CD8-positive, alpha-beta memory T cell (primary cell): ENCODE data around the gene ENTHD1. TPM values are rescaled to one million over a fixed set of nuclear protein-coding genes. Genes with fewer than 3 reads are reported as not detected.

Source experiments
- CTCF ChIA-PET: fragments of 350-600 bp; sonication (Branson Sonifier 250); formaldehyde crosslinking; loops from one replicate; lab custom pipeline; 2021; ENCODE audit warnings: antibody characterized with exemption; lab: Charles Lee
- POLR2A ChIA-PET: fragments of 350-600 bp; sonication (Branson Sonifier 250); formaldehyde crosslinking; loops from one replicate; lab custom pipeline; 2021; ENCODE audit warnings: antibody characterized with exemption; lab: Charles Lee
- DNase-seq, 5 donors: peaks; one replicate each; pipeline versions ENCODE4 v3.0.0 to v3.0.0-alpha.2; 2020 to 2022; ENCODE audit warnings: mixed read lengths in 1 of 5
- H3K27ac ChIP-seq: one replicate; pipeline ENCODE4 v1.7.0; 2013; ENCODE audit warnings: low read depth, mild to moderate bottlenecking, low read length, moderate library complexity
- H3K27me3 ChIP-seq: 2 replicates; pipeline ENCODE4 v1.7.0; 2013; ENCODE audit warnings: low read length, mild to moderate bottlenecking; ENCODE audit not compliant: insufficient read depth, poor library complexity, severe bottlenecking
- H3K36me3 ChIP-seq: 2 replicates; pipeline ENCODE4 v1.7.0; 2013; ENCODE audit warnings: mild to moderate bottlenecking, low read length, moderate library complexity; ENCODE audit not compliant: insufficient read depth
- H3K4me1 ChIP-seq: 2 replicates; pipeline ENCODE4 v1.7.0; 2013; ENCODE audit warnings: mild to moderate bottlenecking, low read length, moderate library complexity; ENCODE audit not compliant: insufficient read depth
- H3K4me3 ChIP-seq: 2 replicates; pipeline ENCODE4 v1.7.0; 2013; ENCODE audit warnings: mild to moderate bottlenecking, low read length
- H3K9me3 ChIP-seq: 2 replicates; pipeline ENCODE4 v1.7.0; 2013; ENCODE audit warnings: mild to moderate bottlenecking, low read length
- H3K27ac Mint-ChIP-seq, 8 donors: one replicate each; pipeline ENCODE4 v1.8.0; 2020 to 2021; ENCODE audit warnings: mixed read lengths in 8 of 8, mild to moderate bottlenecking in 6 of 8, inconsistent platforms in 3 of 8, moderate library complexity in 3 of 8
- H3K27me3 Mint-ChIP-seq, 2 donors: one replicate each; pipeline ENCODE4 v1.8.0; 2020 to 2021; ENCODE audit warnings: mixed read lengths in 2 of 2, mild to moderate bottlenecking in 1 of 2, moderate library complexity in 1 of 2
- H3K36me3 Mint-ChIP-seq, 3 donors: one replicate each; pipeline ENCODE4 v1.8.0; 2020 to 2021; ENCODE audit warnings: mixed read lengths in 3 of 3, inconsistent platforms in 1 of 3, mild to moderate bottlenecking in 1 of 3
- H3K4me1 Mint-ChIP-seq, 3 donors: one replicate each; pipeline ENCODE4 v1.8.0; 2020 to 2021; ENCODE audit warnings: mixed read lengths in 3 of 3, inconsistent platforms in 1 of 3, mild to moderate bottlenecking in 1 of 3
- H3K4me3 Mint-ChIP-seq, 7 donors: one replicate each; pipeline ENCODE4 v1.8.0; 2020 to 2021; ENCODE audit warnings: mixed read lengths in 7 of 7, mild to moderate bottlenecking in 6 of 7, moderate library complexity in 4 of 7, inconsistent platforms in 2 of 7
- H3K9me3 Mint-ChIP-seq, 5 donors: one replicate each; pipeline ENCODE4 v1.8.0; 2020 to 2022; ENCODE audit warnings: mixed read lengths in 5 of 5, mild to moderate bottlenecking in 3 of 5, moderate library complexity in 2 of 5, inconsistent platforms in 1 of 5
- polyA plus RNA-seq: library from polyadenylated mRNA; unstranded; fragments of 300-500 nt; fragmentation: Illumina TruSeq; gene quantifications from one replicate; pipeline ENCODE4 v1.2.3, GENCODE V29; 2021
- total RNA-seq, 2 experiments: library from RNA; stranded (reverse); gene quantifications; one replicate each; pipeline ENCODE4 v1.2.3, GENCODE V29; 2021

ENTHD1 gene
- total and polyA plus RNA-seq, 3 experiments from 2014 or later = 0.16 to 0.35 (median 0.16) TPM

DNA sequence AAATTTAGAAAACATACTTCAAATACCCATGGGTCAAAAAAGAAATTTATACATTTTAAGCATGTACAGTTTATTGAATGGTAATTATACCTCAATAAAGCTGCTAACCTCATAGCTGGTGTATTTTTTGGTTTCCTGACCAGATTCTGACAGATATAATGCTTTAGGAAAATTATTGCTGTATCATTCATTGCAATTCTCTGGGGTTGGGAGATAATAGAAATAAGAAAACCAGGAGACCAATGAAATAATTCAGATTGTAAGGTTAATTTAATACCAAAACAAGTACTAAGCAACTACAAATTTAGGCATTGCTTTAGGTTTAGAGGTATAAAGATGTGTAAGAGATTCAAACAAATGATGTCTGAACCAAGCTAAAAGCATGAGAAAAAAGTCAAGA lies 120.1 kb downstream of the ENTHD1 start:
- no peak for DNase-seq
- no peak overlapping the region for H3K27ac ChIP-seq
- peaks cover 16% of the 10 kb centered on the region for H3K4me1 ChIP-seq
- peaks cover 0 to 10% (median 2%) of the 10 kb centered on the region in 3 donors for H3K36me3 Mint-ChIP-seq
- H3K4me1 Mint-ChIP-seq = peaks cover 13 to 31% (median 20%) of the 10 kb centered on the region in 3 donors
- H3K27ac Mint-ChIP-seq = peak overlapping the region in 5 of 8 donors; percentile 1 to 64 (median 31)
- H3K4me3 Mint-ChIP-seq = peak overlapping the region in 1 of 7 donors; percentile 36
- peaks cover 0 to 9% (median 8%) of the 10 kb centered on the region in 5 donors for H3K9me3 Mint-ChIP-seq
- H3K27me3 Mint-ChIP-seq = peaks cover 0 to 1% of the 10 kb centered on the region in 2 donors
- ChIA-PET CTCF (no interaction called here), POLR2A (no interaction called here)
- H3K27me3 ChIP-seq = no peaks in the 10 kb centered on the region
- H3K9me3 ChIP-seq = peaks cover 4% of the 10 kb centered on the region
- no peak overlapping the region for H3K4me3 ChIP-seq
- H3K36me3 ChIP-seq = no peaks in the 10 kb centered on the region

GRCh38 chr22:39771486-39771885 lies 122.1 kb downstream of the ENTHD1 start:
- no peaks in the 10 kb centered on the region for H3K36me3 ChIP-seq
- Mint-ChIP-seq H3K27ac (no peak overlapping the region), H3K4me1 (peaks cover 13 to 30% (median 20%) of the 10 kb centered on the region in 3 donors), H3K4me3 (no peak overlapping the region), H3K27me3 (peaks cover 0 to 1% of the 10 kb centered on the region in 2 donors), H3K36me3 (peaks cover 0 to 10% (median 2%) of the 10 kb centered on the region in 3 donors), H3K9me3 (peaks cover 0 to 9% (median 8%) of the 10 kb centered on the region in 5 donors)
- POLR2A ChIA-PET = no interaction called here
- peaks cover 4% of the 10 kb centered on the region for H3K9me3 ChIP-seq
- no peaks in the 10 kb centered on the region for H3K27me3 ChIP-seq
- H3K27ac ChIP-seq = no peak overlapping the region
- no peak for DNase-seq
- H3K4me3 ChIP-seq = no peak overlapping the region
- CTCF ChIA-PET = no interaction called here
- H3K4me1 ChIP-seq = peaks cover 16% of the 10 kb centered on the region

GRCh38 chr22:39765661-39766060 lies 127.9 kb downstream of the ENTHD1 start:
- Histone ChIP-seq H3K36me3 (no peaks in the 10 kb centered on the region), H3K27ac (no peak overlapping the region), H3K4me3 (no peak overlapping the region), H3K9me3 (no peaks in the 10 kb centered on the region), H3K4me1 (no peaks in the 10 kb centered on the region), H3K27me3 (no peaks in the 10 kb centered on the region)
- Mint-ChIP-seq H3K4me1 (no peaks in the 10 kb centered on the region), H3K27me3 (peaks cover 7% of the 10 kb centered on the region in 2 donors), H3K9me3 (peaks cover 0 to 2% (median 0%) of the 10 kb centered on the region in 5 donors), H3K36me3 (peaks cover 0 to 10% (median 4%) of the 10 kb centered on the region in 3 donors), H3K4me3 (no peak overlapping the region), H3K27ac (no peak overlapping the region)
- no peak for DNase-seq
- CTCF ChIA-PET = no interaction called here
- POLR2A ChIA-PET = no interaction called here

DNA sequence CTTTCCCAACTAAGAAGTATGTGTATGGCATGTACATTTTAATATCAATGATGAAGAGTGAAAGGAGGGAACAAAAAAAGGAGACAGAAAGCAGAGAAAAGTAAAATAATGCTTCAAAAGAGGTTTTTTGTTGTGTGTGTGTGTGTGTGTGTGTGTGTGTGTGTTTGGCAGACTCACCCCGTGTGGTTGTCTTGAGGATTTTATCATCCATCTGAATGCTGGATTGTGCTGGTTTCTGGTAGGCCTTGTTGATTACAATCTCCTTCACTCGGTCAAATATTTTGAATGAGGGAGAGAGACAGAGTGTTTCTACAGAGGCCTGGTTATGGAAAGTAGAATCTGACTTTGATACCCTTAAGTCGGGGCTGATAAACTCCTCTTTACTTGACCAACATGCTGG lies 128.5 kb downstream of the ENTHD1 start:
- Mint-ChIP-seq H3K4me1 (no peaks in the 10 kb centered on the region), H3K27me3 (peaks cover 6 to 7% of the 10 kb centered on the region in 2 donors), H3K36me3 (peaks cover 0 to 10% (median 4%) of the 10 kb centered on the region in 3 donors), H3K9me3 (peaks cover 0 to 2% (median 0%) of the 10 kb centered on the region in 5 donors), H3K27ac (no peak overlapping the region), H3K4me3 (no peak overlapping the region)
- no peaks in the 10 kb centered on the region for H3K9me3 ChIP-seq
- no peaks in the 10 kb centered on the region for H3K36me3 ChIP-seq
- CTCF ChIA-PET = no interaction called here
- H3K4me1 ChIP-seq = no peaks in the 10 kb centered on the region
- no peak overlapping the region for H3K27ac ChIP-seq
- no peaks in the 10 kb centered on the region for H3K27me3 ChIP-seq
- no peak for DNase-seq
- POLR2A ChIA-PET = no interaction called here
- no peak overlapping the region for H3K4me3 ChIP-seq

- Mint-ChIP-seq H3K27ac (no peak overlapping the region), H3K36me3 (peaks cover 0 to 4% (median 2%) of the 10 kb centered on the region in 3 donors), H3K9me3 (no peaks in the 10 kb centered on the region), H3K27me3 (peaks cover 6 to 7% of the 10 kb centered on the region in 2 donors), H3K4me3 (no peak overlapping the region), H3K4me1 (no peaks in the 10 kb centered on the region)
- ChIA-PET CTCF (no interaction called here), POLR2A (no interaction called here)
- H3K27me3 ChIP-seq = no peaks in the 10 kb centered on the region
- H3K36me3 ChIP-seq = no peaks in the 10 kb centered on the region
- no peak overlapping the region for H3K4me3 ChIP-seq
- H3K9me3 ChIP-seq = no peaks in the 10 kb centered on the region
- no peaks in the 10 kb centered on the region for H3K4me1 ChIP-seq
- no peak overlapping the region for H3K27ac ChIP-seq
- DNase-seq = no peak
These were observed 130.3 kb downstream of the ENTHD1 start for GRCh38 chr22:39763276-39763675.

GRCh38 chr22:39750759-39751158 lies 142.8 kb downstream of the ENTHD1 start:
- ChIA-PET POLR2A (no interaction called here), CTCF (interaction anchor here (1.0 kb wide), 1 partner anchor 13 kb away, joined by 3 read pairs; no protein-coding TSS in a partner anchor)
- Histone ChIP-seq H3K27me3 (no peaks in the 10 kb centered on the region), H3K36me3 (no peaks in the 10 kb centered on the region), H3K27ac (no peak overlapping the region), H3K9me3 (no peaks in the 10 kb centered on the region), H3K4me3 (no peak overlapping the region), H3K4me1 (peaks cover 10% of the 10 kb centered on the region)
- H3K27me3 Mint-ChIP-seq = peaks cover 0 to 3% of the 10 kb centered on the region in 2 donors
- no peak overlapping the region for H3K27ac Mint-ChIP-seq
- no peaks in the 10 kb centered on the region for H3K36me3 Mint-ChIP-seq
- peaks cover 13 to 19% (median 15%) of the 10 kb centered on the region in 3 donors for H3K4me1 Mint-ChIP-seq
- no peak overlapping the region for H3K4me3 Mint-ChIP-seq
- H3K9me3 Mint-ChIP-seq = no peaks in the 10 kb centered on the region
- no peak for DNase-seq

DNA sequence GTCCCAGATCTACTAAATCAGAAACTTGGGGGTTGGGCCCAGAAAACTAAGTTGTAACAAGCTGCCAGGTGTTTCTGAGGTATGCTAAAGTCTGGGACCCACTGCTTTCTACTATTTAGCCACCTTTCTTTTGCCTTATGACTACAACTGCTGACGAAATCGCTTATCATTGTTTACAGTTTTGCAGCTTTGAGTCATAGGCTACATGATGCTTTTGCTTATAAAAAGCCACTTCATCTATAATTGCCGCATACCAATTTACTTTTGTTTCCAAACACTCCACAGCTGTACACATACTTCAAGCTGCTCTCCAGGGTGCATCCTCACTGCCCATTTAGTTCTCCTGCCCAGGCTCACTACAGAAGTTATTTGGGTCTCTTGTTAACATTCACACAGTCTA lies 144.7 kb downstream of the ENTHD1 start:
- DNase-seq = no peak
- Mint-ChIP-seq H3K27ac (no peak overlapping the region), H3K27me3 (no peaks in the 10 kb centered on the region), H3K36me3 (no peaks in the 10 kb centered on the region), H3K4me3 (no peak overlapping the region), H3K4me1 (peaks cover 18 to 24% (median 24%) of the 10 kb centered on the region in 3 donors), H3K9me3 (no peaks in the 10 kb centered on the region)
- H3K4me1 ChIP-seq = peaks cover 17% of the 10 kb centered on the region
- no peak overlapping the region for H3K27ac ChIP-seq
- ChIA-PET POLR2A (no interaction called here), CTCF (no interaction called here)
- no peak overlapping the region for H3K4me3 ChIP-seq
- no peaks in the 10 kb centered on the region for H3K36me3 ChIP-seq
- no peaks in the 10 kb centered on the region for H3K27me3 ChIP-seq
- no peaks in the 10 kb centered on the region for H3K9me3 ChIP-seq

GRCh38 chr22:39746600-39747262 lies 146.8 kb downstream of the ENTHD1 start:
- H3K9me3 ChIP-seq = no peaks in the 10 kb centered on the region
- no peaks in the 10 kb centered on the region for H3K27me3 ChIP-seq
- H3K36me3 ChIP-seq = no peaks in the 10 kb centered on the region
- DNase-seq = no peak
- no peak overlapping the region for H3K4me3 ChIP-seq
- peaks cover 18 to 24% (median 20%) of the 10 kb centered on the region in 3 donors for H3K4me1 Mint-ChIP-seq
- peak overlapping the region in 4 of 8 donors; percentile 14 to 85 (median 31) for H3K27ac Mint-ChIP-seq
- no peaks in the 10 kb centered on the region for H3K27me3 Mint-ChIP-seq
- no peaks in the 10 kb centered on the region for H3K36me3 Mint-ChIP-seq
- H3K9me3 Mint-ChIP-seq = no peaks in the 10 kb centered on the region
- no peak overlapping the region for H3K27ac ChIP-seq
- H3K4me3 Mint-ChIP-seq = peak overlapping the region in 1 of 7 donors; percentile 61
- CTCF ChIA-PET = no interaction called here
- H3K4me1 ChIP-seq = peaks cover 17% of the 10 kb centered on the region
- POLR2A ChIA-PET = no interaction called here
